ENCODE measurements around the gene PPP1R14C.

The PPP1R14C gene

GRCh38 chr6:150100745-150101144, 42.1 kb upstream of the PPP1R14C start:
- no peaks in the 10 kb centered on the region for H3K36me3 ChIP-seq
- TF ChIP-seq CTCF (IDR thresholded peaks at IDR 0.05; ENCODE audit: low read depth, low read length), result no peak
- no peak overlapping the region for H3K27ac ChIP-seq
- no peak overlapping the region for H3K4me3 ChIP-seq (ENCODE audit: low read depth, low read length)
- H3K9me3 ChIP-seq (ENCODE audit: severe bottlenecking), result no peaks in the 10 kb centered on the region
- H3K27me3 ChIP-seq (ENCODE audit: insufficient read depth, low read depth, severe bottlenecking), result no peaks in the 10 kb centered on the region
- DNase-seq, result no peak

GRCh38 chr6:150102750-150103270, 40.0 kb upstream of the PPP1R14C start:
- H3K27ac ChIP-seq, result no peak overlapping the region
- TF ChIP-seq CTCF (IDR thresholded peaks at IDR 0.05; ENCODE audit: low read depth, low read length), result no peak
- no peaks in the 10 kb centered on the region for H3K36me3 ChIP-seq
- H3K4me3 ChIP-seq (ENCODE audit: low read depth, low read length), result no peak overlapping the region
- DNase-seq, result no peak
- no peaks in the 10 kb centered on the region for H3K27me3 ChIP-seq (ENCODE audit: insufficient read depth, low read depth, severe bottlenecking)
- H3K9me3 ChIP-seq (ENCODE audit: severe bottlenecking), result no peaks in the 10 kb centered on the region

GRCh38 chr6:150112233-150112632, 30.6 kb upstream of the PPP1R14C start:
- Histone ChIP-seq H3K9me3 (ENCODE audit: severe bottlenecking) (peaks cover 5% of the 10 kb centered on the region), H3K36me3 (no peaks in the 10 kb centered on the region), H3K4me3 (ENCODE audit: low read depth, low read length) (no peak overlapping the region), H3K27me3 (ENCODE audit: insufficient read depth, low read depth, severe bottlenecking) (no peaks in the 10 kb centered on the region), H3K27ac (no peak overlapping the region)
- no peak for DNase-seq
- no peak for TF ChIP-seq CTCF (IDR thresholded peaks at IDR 0.05; ENCODE audit: low read depth, low read length)

GRCh38 chr6:150115769-150116168, 27.1 kb upstream of the PPP1R14C start:
- H3K36me3 ChIP-seq, result no peaks in the 10 kb centered on the region
- no peak for DNase-seq
- no peak for TF ChIP-seq CTCF (IDR thresholded peaks at IDR 0.05; ENCODE audit: low read depth, low read length)
- no peak overlapping the region for H3K4me3 ChIP-seq (ENCODE audit: low read depth, low read length)
- no peak overlapping the region for H3K27ac ChIP-seq
- no peaks in the 10 kb centered on the region for H3K27me3 ChIP-seq (ENCODE audit: insufficient read depth, low read depth, severe bottlenecking)
- H3K9me3 ChIP-seq (ENCODE audit: severe bottlenecking), result peaks cover 5% of the 10 kb centered on the region

- H3K27ac ChIP-seq, result no peak overlapping the region
- no peak for TF ChIP-seq CTCF (IDR thresholded peaks at IDR 0.05; ENCODE audit: low read depth, low read length)
- peaks cover 5% of the 10 kb centered on the region for H3K9me3 ChIP-seq (ENCODE audit: severe bottlenecking)
- H3K27me3 ChIP-seq (ENCODE audit: insufficient read depth, low read depth, severe bottlenecking), result no peaks in the 10 kb centered on the region
- H3K36me3 ChIP-seq, result no peaks in the 10 kb centered on the region
- H3K4me3 ChIP-seq (ENCODE audit: low read depth, low read length), result no peak overlapping the region
- no peak for DNase-seq
Measured at GRCh38 chr6:150116200-150116800, 26.5 kb upstream of the PPP1R14C start.

GRCh38 chr6:150118203-150118602, 24.6 kb upstream of the PPP1R14C start:
- H3K9me3 ChIP-seq (ENCODE audit: severe bottlenecking), result peaks cover 5% of the 10 kb centered on the region
- DNase-seq, result no peak
- no peak for TF ChIP-seq CTCF (IDR thresholded peaks at IDR 0.05; ENCODE audit: low read depth, low read length)
- H3K27ac ChIP-seq, result no peak overlapping the region
- no peak overlapping the region for H3K4me3 ChIP-seq (ENCODE audit: low read depth, low read length)
- H3K36me3 ChIP-seq, result no peaks in the 10 kb centered on the region
- no peaks in the 10 kb centered on the region for H3K27me3 ChIP-seq (ENCODE audit: insufficient read depth, low read depth, severe bottlenecking)
